Common myeloid progenitor, CD34-positive (primary cell): ENCODE measurements around the gene UGT2B28.
"Not testable (repeated sequence)": the region's sequence is repeated elsewhere in the genome, so short reads cannot be mapped to it uniquely, and the experiment has no call there.

Experiments
- CTCF ChIA-PET: fragments of 350-600 bp; sonication (Branson Sonifier 250); formaldehyde crosslinking; loops from one replicate; lab custom pipeline; 2021; ENCODE audit warnings: antibody characterized with exemption; lab: Charles Lee
- POLR2A ChIA-PET: fragments of 350-600 bp; sonication (Branson Sonifier 250); formaldehyde crosslinking; loops from one replicate; lab custom pipeline; 2021; ENCODE audit warnings: antibody characterized with exemption; lab: Charles Lee
- DNase-seq, 3 donors: peaks; one replicate each; pipeline versions ENCODE4 v3.0.0 to v3.0.0-alpha.2; 2013
- H3K27ac ChIP-seq, 2 experiments: 1 replicate in 1 of 2; 2 replicates in 1 of 2; pipeline ENCODE4 v1.7.0; 2013; ENCODE audit warnings: inconsistent platforms in 2 of 2, low read length in 2 of 2, mild to moderate bottlenecking in 2 of 2, low read depth in 1 of 2, moderate library complexity in 1 of 2; ENCODE audit not compliant: severe bottlenecking in 2 of 2, insufficient read depth in 1 of 2, poor library complexity in 1 of 2
- H3K27me3 ChIP-seq, 5 experiments: replicated peaks in 2 of 5; 1 replicate in 3 of 5; 2 replicates in 2 of 5; pipeline versions ENCODE4 v1.6.1 to v1.7.0; 2013; ENCODE audit warnings: low read length in 4 of 5, mild to moderate bottlenecking in 2 of 5, moderate library complexity in 2 of 5, inconsistent platforms in 1 of 5; ENCODE audit not compliant: insufficient read depth in 5 of 5, control insufficient read depth in 4 of 5
- H3K36me3 ChIP-seq, 4 experiments: 1 replicate in 2 of 4; 2 replicates in 2 of 4; pipeline versions ENCODE4 v1.6.1 to v1.7.0; 2013; ENCODE audit warnings: low read length in 3 of 4, control low read depth in 1 of 4, mild to moderate bottlenecking in 1 of 4; ENCODE audit not compliant: control insufficient read depth in 4 of 4, insufficient read depth in 4 of 4
- H3K4me1 ChIP-seq, 4 experiments: 1 replicate in 3 of 4; 2 replicates in 1 of 4; pipeline versions ENCODE4 v1.6.1 to v1.7.1; 2013; ENCODE audit warnings: low read length in 3 of 4, mild to moderate bottlenecking in 3 of 4, control low read depth in 1 of 4, inconsistent platforms in 1 of 4, moderate library complexity in 1 of 4; ENCODE audit not compliant: control insufficient read depth in 4 of 4, insufficient read depth in 4 of 4; ENCODE audit errors: control extremely low read depth in 1 of 4
- H3K4me3 ChIP-seq, 7 experiments: 1 replicate in 4 of 7; 2 replicates in 3 of 7; pipeline versions ENCODE4 v1.5.1 to v1.7.0; 2013; ENCODE audit warnings: mild to moderate bottlenecking in 7 of 7, low read length in 6 of 7, moderate library complexity in 6 of 7, inconsistent platforms in 2 of 7, low read depth in 2 of 7, control low read depth in 1 of 7; ENCODE audit not compliant: insufficient read depth in 4 of 7, control insufficient read depth in 1 of 7; ENCODE audit errors: extremely low read depth in 1 of 7
- H3K9me3 ChIP-seq, 5 experiments: 1 replicate in 4 of 5; 2 replicates in 1 of 5; pipeline versions ENCODE4 v1.6.1 to v1.7.1; 2013; ENCODE audit warnings: low read length in 4 of 5, mild to moderate bottlenecking in 2 of 5, inconsistent platforms in 1 of 5, low read depth in 1 of 5, moderate library complexity in 1 of 5; ENCODE audit not compliant: control insufficient read depth in 4 of 5, insufficient read depth in 2 of 5; ENCODE audit errors: control extremely low read depth in 1 of 5
- WGBS: methylation state at CpG from one replicate; pipeline ENCODE4 v1.1.5; 2013; ENCODE audit not compliant: insufficient coverage; 5-methylcytosine and 5-hydroxymethylcytosine counted together

The UGT2B28 gene

DNA sequence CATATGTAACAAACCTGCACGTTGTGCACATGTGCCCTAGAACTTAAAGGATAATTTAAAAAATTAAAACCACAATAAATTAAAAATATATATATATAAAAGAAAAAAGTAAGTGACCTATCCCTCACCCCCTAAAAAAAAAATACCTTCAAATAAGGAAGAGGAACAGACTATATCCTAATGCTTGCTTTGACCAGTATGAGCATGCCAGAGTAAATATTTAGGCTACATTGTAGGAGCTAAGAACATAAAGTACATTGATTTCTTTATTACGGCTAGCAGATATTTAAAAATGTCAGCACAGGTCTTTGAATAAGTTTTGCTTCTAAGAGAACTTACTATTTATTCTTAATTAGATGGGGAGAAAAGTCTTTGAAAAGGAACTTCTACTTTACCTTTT is 62.8 kb downstream of the UGT2B28 start:
- H3K4me1 ChIP-seq, H3K27ac ChIP-seq, H3K27me3 ChIP-seq, H3K9me3 ChIP-seq, H3K4me3 ChIP-seq, CTCF ChIA-PET, H3K36me3 ChIP-seq, POLR2A ChIA-PET, DNase-seq: not testable (repeated sequence)
- no CpG with 5 or more reads among the region's 2 CpGs for WGBS

GRCh38 chr4:69343558-69344420 is 63.5 kb downstream of the UGT2B28 start:
- DNase-seq, result peak in 2 of 3 donors; percentile 58 to 68
- H3K27me3 ChIP-seq, H3K36me3 ChIP-seq, H3K4me1 ChIP-seq, H3K9me3 ChIP-seq, H3K4me3 ChIP-seq, POLR2A ChIA-PET, H3K27ac ChIP-seq, CTCF ChIA-PET: not testable (repeated sequence)
- WGBS, result 12% methylated on average over 4 of the region's 8 CpGs
